Keratinocyte (primary cell): Measurements from ENCODE around the gene NGF.

Experiments
- CTCF ChIP-seq, 3 experiments: IDR thresholded peaks in 1 of 3; conservative IDR thresholded peaks in 1 of 3; optimal IDR thresholded peaks in 1 of 3; 2 replicates in 2 of 3; 3 replicates in 1 of 3; pipeline versions ENCODE3 to v1.5.1; 2011; ENCODE audit warnings: low read length in 3 of 3, mild to moderate bottlenecking in 3 of 3, moderate library complexity in 2 of 3, control low read depth in 1 of 3, inconsistent platforms in 1 of 3; ENCODE audit not compliant: insufficient read depth in 2 of 3; ENCODE audit errors: extremely low read depth in 1 of 3
- EZH2 ChIP-seq: IDR thresholded peaks from one replicate; pipeline ENCODE4 v1.6.1; 2012; ENCODE audit warnings: inconsistent platforms, mild to moderate bottlenecking, low read length, moderate library complexity

GRCh38 chr1:115319706-115320105 is 18.3 kb downstream of the NGF start:
- TF ChIP-seq CTCF (optimal IDR thresholded peaks at IDR 0.05 in 1 of 3, IDR thresholded peaks at IDR 0.05 in 1 of 3, conservative IDR thresholded peaks at IDR 0.05 in 1 of 3; ENCODE audit: extremely low read depth in 1 of 3, insufficient read depth in 2 of 3, low read length in 3 of 3) (no peak), EZH2 (no peak)
